Peyer's patch (tissue), 4 donors: ENCODE data around the gene BCR. TPM values are rescaled to one million over a fixed set of nuclear protein-coding genes. Genes with fewer than 3 reads are reported as not detected.

Experiments used
- DNase-seq, 3 donors: peaks; one replicate each; pipeline ENCODE4 v3.0.0-alpha.2; 2017 to 2019
- H3K27ac ChIP-seq, 4 donors: fragments of 200-600 bp; sonication (generic); one replicate each; pipeline ENCODE4 v1.5.1; 2016 to 2019
- H3K27me3 ChIP-seq, 2 donors: fragments of 200-600 bp; sonication (generic); one replicate each; pipeline ENCODE4 v1.5.1; 2019
- H3K36me3 ChIP-seq, 3 donors: fragments of 200-600 bp; sonication (generic); one replicate each; pipeline ENCODE4 v1.5.1; 2016 to 2019
- H3K4me1 ChIP-seq, 4 donors: fragments of 200-600 bp; sonication (generic); one replicate each; pipeline ENCODE4 v1.5.1; 2016 to 2019
- H3K4me3 ChIP-seq, 4 donors: fragments of 200-600 bp; sonication (generic); 1 replicate in 3 of 4; 2 replicates in 1 of 4; pipeline ENCODE4 v1.5.1; 2016 to 2019; ENCODE audit warnings: mild to moderate bottlenecking in 1 of 4
- H3K9me3 ChIP-seq, 4 donors: fragments of 200-600 bp; sonication (generic); one replicate each; pipeline ENCODE4 v1.5.1; 2016 to 2019; ENCODE audit warnings: mild to moderate bottlenecking in 1 of 4
- POLR2A ChIP-seq, 2 donors: fragments of 450-650 bp; IDR thresholded peaks; one replicate each; pipeline ENCODE4 v1.5.1; 2017; ENCODE audit warnings: antibody characterized with exemption in 2 of 2, mild to moderate bottlenecking in 2 of 2, moderate library complexity in 2 of 2
- total RNA-seq, 4 donors: library from RNA; depleted of rRNA; stranded (reverse); fragments of >200 nt; gene quantifications; one replicate each; pipeline ENCODE4 v1.1.0, GENCODE V29; 2016
- TF ChIP-seq, protein P1 (sequence below), 6 experiments: fragments of 450-650 bp in 4 of 6; fragments of 200-600 bp in 2 of 6; sonication (generic) in 1 of 6; IDR thresholded peaks; one replicate each; pipeline ENCODE4 v1.5.1; 2017 to 2019; ENCODE audit warnings: antibody characterized with exemption in 6 of 6, mild to moderate bottlenecking in 3 of 6, moderate library complexity in 1 of 6

Gene BCR
- total RNA-seq, 4 donors from 2014 or later: 55.8 to 86.9 (median 66.1) TPM

DNA sequence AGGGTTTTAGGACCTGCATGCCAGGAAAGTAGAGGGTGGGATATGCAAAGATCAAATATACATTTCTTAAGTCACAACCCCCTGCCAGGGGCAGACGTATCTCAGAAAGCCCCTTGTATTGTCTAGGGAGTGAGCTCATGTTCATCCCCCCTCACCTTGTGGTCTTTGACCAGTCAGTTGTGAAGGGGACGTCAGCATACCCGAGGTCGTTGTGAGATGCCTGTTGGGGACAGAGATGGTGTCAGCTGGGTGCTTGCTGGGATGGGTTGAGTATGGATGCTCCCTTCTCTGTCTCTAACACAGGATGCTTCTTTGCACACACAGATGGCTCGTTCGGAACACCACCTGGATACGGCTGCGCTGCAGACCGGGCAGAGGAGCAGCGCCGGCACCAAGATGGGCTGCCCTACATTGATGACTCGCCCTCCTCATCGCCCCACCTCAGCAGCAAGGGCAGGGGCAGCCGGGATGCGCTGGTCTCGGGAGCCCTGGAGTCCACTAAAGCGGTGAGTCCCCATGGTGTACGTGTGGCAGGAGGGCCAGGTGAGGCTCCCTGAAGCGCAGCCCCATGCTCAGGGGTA is 73.3 kb downstream of the BCR start:
- peaks cover 0 to 17% (median 0%) of the 10 kb centered on the region in 3 donors for H3K36me3 ChIP-seq
- no peak overlapping the region for H3K27ac ChIP-seq
- no peaks in the 10 kb centered on the region for H3K9me3 ChIP-seq
- peaks cover 0 to 20% (median 4%) of the 10 kb centered on the region in 4 donors for H3K4me1 ChIP-seq
- no peak for DNase-seq
- no peaks in the 10 kb centered on the region for H3K27me3 ChIP-seq
- TF ChIP-seq POLR2A (IDR thresholded peaks at IDR 0.05): no peak
- TF ChIP-seq, protein P1, sequence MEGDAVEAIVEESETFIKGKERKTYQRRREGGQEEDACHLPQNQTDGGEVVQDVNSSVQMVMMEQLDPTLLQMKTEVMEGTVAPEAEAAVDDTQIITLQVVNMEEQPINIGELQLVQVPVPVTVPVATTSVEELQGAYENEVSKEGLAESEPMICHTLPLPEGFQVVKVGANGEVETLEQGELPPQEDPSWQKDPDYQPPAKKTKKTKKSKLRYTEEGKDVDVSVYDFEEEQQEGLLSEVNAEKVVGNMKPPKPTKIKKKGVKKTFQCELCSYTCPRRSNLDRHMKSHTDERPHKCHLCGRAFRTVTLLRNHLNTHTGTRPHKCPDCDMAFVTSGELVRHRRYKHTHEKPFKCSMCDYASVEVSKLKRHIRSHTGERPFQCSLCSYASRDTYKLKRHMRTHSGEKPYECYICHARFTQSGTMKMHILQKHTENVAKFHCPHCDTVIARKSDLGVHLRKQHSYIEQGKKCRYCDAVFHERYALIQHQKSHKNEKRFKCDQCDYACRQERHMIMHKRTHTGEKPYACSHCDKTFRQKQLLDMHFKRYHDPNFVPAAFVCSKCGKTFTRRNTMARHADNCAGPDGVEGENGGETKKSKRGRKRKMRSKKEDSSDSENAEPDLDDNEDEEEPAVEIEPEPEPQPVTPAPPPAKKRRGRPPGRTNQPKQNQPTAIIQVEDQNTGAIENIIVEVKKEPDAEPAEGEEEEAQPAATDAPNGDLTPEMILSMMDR (IDR thresholded peaks at IDR 0.05): no peak
- H3K4me3 ChIP-seq: no peak overlapping the region

GRCh38 chr22:23255506-23256170 is 75.3 kb downstream of the BCR start:
- H3K4me1 ChIP-seq: peaks cover 0 to 20% (median 4%) of the 10 kb centered on the region in 4 donors
- H3K4me3 ChIP-seq: no peak overlapping the region
- DNase-seq: no peak
- no peaks in the 10 kb centered on the region for H3K27me3 ChIP-seq
- H3K27ac ChIP-seq: peak overlapping the region in 1 of 4 donors; percentile 86
- peaks cover 0 to 17% (median 0%) of the 10 kb centered on the region in 3 donors for H3K36me3 ChIP-seq
- TF ChIP-seq, protein P1 (IDR thresholded peaks at IDR 0.05): no peak
- TF ChIP-seq POLR2A (IDR thresholded peaks at IDR 0.05): no peak
- no peaks in the 10 kb centered on the region for H3K9me3 ChIP-seq

GRCh38 chr22:23256171-23256932 is 76.0 kb downstream of the BCR start:
- Histone ChIP-seq H3K9me3 (no peaks in the 10 kb centered on the region), H3K36me3 (peaks cover 0 to 23% (median 0%) of the 10 kb centered on the region in 3 donors), H3K27ac (peak overlapping the region in 3 of 4 donors; percentile 46 to 86 (median 75)), H3K4me1 (peaks cover 0 to 20% (median 4%) of the 10 kb centered on the region in 4 donors), H3K27me3 (no peaks in the 10 kb centered on the region), H3K4me3 (no peak overlapping the region)
- no peak for TF ChIP-seq POLR2A (IDR thresholded peaks at IDR 0.05)
- TF ChIP-seq, protein P1 (IDR thresholded peaks at IDR 0.05): no peak
- no peak for DNase-seq

DNA sequence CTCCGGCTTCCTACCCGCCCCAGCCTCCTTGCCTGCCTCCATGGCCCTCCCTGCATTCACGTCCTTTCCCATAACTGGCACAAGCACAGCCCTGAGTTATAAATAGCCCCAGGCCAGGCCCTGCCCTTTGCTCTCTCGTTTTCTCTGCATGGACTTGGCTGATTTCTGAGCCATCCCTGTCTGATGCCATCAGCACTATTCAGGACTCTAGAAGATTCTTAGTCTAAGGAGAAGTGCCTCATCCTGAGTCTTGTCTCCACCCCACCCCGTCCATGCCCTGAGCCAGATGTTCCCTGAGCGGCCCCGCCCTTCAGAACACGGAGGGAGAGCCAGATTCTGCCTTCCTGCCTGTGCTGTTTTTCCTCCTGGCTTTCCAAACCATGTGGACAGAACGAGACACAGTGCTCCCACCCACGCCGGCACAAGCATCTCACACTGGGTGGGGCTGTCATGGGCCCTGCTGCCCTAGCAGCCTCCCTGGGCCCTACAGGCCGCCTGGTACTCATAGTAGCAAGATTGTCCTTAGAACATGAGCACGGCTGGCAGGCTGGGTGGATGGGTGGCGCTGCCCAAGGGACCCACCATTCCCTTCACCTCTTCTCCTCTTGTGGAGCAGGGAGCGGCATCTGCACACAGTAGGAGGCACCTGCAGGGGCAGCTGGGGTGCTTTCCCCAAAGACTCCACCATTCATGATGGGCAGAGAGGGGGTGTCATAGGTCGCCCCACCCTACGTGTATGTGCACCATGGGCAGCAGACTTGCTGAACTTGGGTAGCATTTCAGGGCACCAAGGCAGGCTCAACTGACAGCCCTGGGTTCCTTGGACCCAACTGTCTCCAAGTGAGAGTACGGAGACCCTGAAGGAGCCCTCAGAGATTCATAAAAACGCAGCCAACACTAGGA is 76.9 kb downstream of the BCR start:
- Histone ChIP-seq H3K27me3 (no peaks in the 10 kb centered on the region), H3K27ac (peak overlapping the region in 3 of 4 donors; percentile 19 to 86 (median 75)), H3K9me3 (no peaks in the 10 kb centered on the region), H3K4me1 (peaks cover 0 to 20% (median 4%) of the 10 kb centered on the region in 4 donors), H3K4me3 (no peak overlapping the region), H3K36me3 (peaks cover 0 to 31% (median 0%) of the 10 kb centered on the region in 3 donors)
- peak in 1 of 2 donors; percentile 30 for TF ChIP-seq POLR2A (IDR thresholded peaks at IDR 0.05)
- TF ChIP-seq, protein P1 (IDR thresholded peaks at IDR 0.05): no peak
- peak in 2 of 3 donors; percentile 72 to 75 for DNase-seq
